GM06990 (cell line): ENCODE data around the gene SHH.
A peak's percentile ranks its signal among the peaks of the same experiment; 100 is the strongest.

Source experiments
- DNase-seq: peaks from one replicate; pipeline ENCODE4 v3.0.0-alpha.2; 2011; ENCODE audit not compliant: insufficient read length; ENCODE audit errors: extremely low read depth
- H3K27me3 ChIP-seq: replicated peaks from 2 replicates; pipeline ENCODE4 v1.6.0; 2011; ENCODE audit warnings: low read length; ENCODE audit not compliant: control insufficient read depth, insufficient read depth
- H3K36me3 ChIP-seq: 2 replicates; pipeline ENCODE4 v1.5.1; 2011; ENCODE audit warnings: low read length; ENCODE audit not compliant: control insufficient read depth, insufficient read depth
- H3K4me3 ChIP-seq: replicated peaks from 2 replicates; pipeline ENCODE4 v1.5.1; 2011; ENCODE audit warnings: low read depth, mild to moderate bottlenecking, control low read depth, low read length
- CTCF ChIP-seq: IDR thresholded peaks from 2 replicates; pipeline ENCODE4 v1.5.1; 2011; ENCODE audit warnings: low read length, control low read depth, mild to moderate bottlenecking, inconsistent platforms; ENCODE audit not compliant: insufficient read depth, poor library complexity, severe bottlenecking

The SHH gene

DNA sequence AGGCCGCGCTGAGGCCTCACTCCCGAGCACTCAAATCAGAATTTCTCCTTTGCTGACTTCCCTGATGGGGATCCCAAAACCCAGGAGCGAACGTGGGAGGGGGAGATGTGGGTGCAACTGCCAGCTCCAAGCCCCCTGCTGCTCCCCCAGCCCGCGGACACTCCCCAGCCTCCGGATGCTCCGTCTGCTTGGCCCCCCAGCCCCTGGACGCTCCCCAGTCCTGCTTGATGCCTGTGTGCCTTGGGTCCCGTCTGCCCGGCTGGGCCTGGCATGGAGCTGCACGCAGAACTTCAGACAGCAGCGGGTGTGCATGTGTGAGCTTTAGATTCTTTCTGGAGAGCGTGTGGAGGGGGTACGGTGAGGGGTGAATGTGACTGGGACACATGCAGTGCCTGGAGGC, 4.7 kb upstream of the SHH start:
- TF ChIP-seq CTCF = no peak
- Histone ChIP-seq H3K27me3 (no peaks in the 10 kb centered on the region; the same call in 1 of the 2 replicates), H3K36me3 (no peaks in the 10 kb centered on the region), H3K4me3 (no peak overlapping the region)
- DNase-seq = no peak

DNA sequence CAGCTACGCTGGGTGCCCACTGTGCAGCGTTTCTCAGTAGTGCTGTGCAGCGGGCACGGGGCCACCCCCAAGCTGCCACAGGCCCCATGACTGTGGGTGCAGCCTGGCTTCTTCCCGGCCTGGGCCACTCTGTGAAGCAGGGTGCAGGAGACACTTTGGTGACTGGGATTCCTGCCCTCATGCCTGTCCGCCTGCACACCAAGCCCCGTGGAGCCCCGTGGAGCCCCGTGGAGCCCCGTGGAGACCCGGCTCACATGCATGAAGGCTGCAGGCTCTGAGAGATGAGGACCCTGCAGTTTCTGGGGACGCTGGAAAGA, 3.9 kb upstream of the SHH start:
- Histone ChIP-seq H3K4me3 (no peak overlapping the region), H3K36me3 (no peaks in the 10 kb centered on the region), H3K27me3 (peaks cover 3% of the 10 kb centered on the region)
- no peak for DNase-seq
- TF ChIP-seq CTCF = no peak

DNA sequence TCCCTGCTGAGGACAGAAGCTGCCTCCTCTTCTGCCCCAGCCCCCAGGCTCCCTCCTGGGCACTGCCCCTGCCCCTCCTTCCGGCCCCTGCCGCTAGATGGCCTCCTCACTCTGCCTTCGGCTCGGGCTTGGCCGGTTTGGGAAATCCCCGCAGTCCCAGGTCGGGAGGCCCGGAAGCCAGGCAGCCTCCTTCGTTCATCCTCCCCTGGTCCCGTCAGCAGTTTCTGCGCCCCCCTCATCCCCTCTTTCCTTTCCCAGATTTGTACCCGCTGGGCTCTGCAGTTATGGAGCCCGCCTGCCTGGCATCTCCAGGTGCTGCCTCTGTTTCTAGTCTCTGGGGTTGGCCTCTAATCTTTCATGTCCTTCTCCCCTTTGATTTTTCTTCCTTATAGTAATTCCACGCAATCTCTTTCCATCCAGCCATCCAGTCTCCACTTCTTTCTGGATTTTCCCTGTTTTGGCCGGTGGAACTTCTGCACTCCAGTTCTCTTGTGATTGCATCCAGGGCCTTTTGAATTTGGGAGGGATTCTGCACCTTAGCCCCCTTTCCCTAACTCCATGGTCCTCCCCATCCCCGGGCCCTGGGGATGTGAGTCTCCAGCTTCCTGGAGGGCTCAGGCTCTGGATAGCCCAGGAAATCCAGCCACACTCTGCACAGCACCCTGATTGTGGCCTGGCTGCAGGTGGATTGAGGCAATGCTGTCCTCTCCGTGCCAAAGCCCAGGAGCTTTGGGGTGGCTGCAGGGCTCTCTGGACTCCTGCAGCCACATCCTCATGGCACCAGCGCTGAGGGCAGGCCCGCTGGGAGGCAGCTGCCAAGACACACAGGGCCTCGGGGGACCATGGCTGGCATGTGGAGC, 3.3 kb upstream of the SHH start:
- no peaks in the 10 kb centered on the region for H3K36me3 ChIP-seq
- DNase-seq = peak; percentile 47
- peak; percentile 94 for TF ChIP-seq CTCF
- no peak overlapping the region for H3K4me3 ChIP-seq
- H3K27me3 ChIP-seq = peaks cover 3% of the 10 kb centered on the region

GRCh38 chr7:155814316-155815276, 2.3 kb upstream of the SHH start:
- no peak for DNase-seq
- no peak overlapping the region for H3K4me3 ChIP-seq
- H3K36me3 ChIP-seq = no peaks in the 10 kb centered on the region
- H3K27me3 ChIP-seq = peaks cover 4% of the 10 kb centered on the region
- no peak for TF ChIP-seq CTCF

- TF ChIP-seq CTCF = no peak
- no peaks in the 10 kb centered on the region for H3K36me3 ChIP-seq
- no peak for DNase-seq
- no peak overlapping the region for H3K4me3 ChIP-seq
- H3K27me3 ChIP-seq = peaks cover 4% of the 10 kb centered on the region
These were observed 1.5 kb upstream of the SHH start for GRCh38 chr7:155813546-155814315.
